ES-I3 (cell line): ENCODE results near the gene F12.
A peak's percentile ranks its signal among the peaks of the same experiment; 100 is the strongest.
"Not testable (repeated sequence)": the region's sequence is repeated elsewhere in the genome, so short reads cannot be mapped to it uniquely, and the experiment has no call there.

Experiments used
- H3K36me3 ChIP-seq: 2 replicates; pipeline ENCODE4 v1.6.1; 2013; ENCODE audit warnings: mild to moderate bottlenecking, low read length, control low read depth, moderate library complexity; ENCODE audit not compliant: insufficient read depth
- H3K4me1 ChIP-seq: 2 replicates; pipeline ENCODE4 v1.6.1; 2013; ENCODE audit warnings: mild to moderate bottlenecking, control low read depth, low read length; ENCODE audit not compliant: insufficient read depth
- H3K9ac ChIP-seq: 2 replicates; pipeline ENCODE4 v1.6.1; 2013; ENCODE audit warnings: low read depth, mild to moderate bottlenecking, low read length, moderate library complexity
- H3K9me3 ChIP-seq: 2 replicates; pipeline ENCODE4 v1.6.1; 2013; ENCODE audit warnings: mild to moderate bottlenecking, low read length, moderate library complexity; ENCODE audit not compliant: control insufficient read depth, insufficient read depth

The F12 gene

GRCh38 chr5:177419046-177419445 is 9.7 kb upstream of the F12 start:
- 0 out of 2 replicates have a peak, but pooled peaks cover 3% of the 10 kb centered on the region for H3K4me1 ChIP-seq
- H3K36me3 ChIP-seq = no peaks in the 10 kb centered on the region
- no peaks in the 10 kb centered on the region for H3K9me3 ChIP-seq
- no peak overlapping the region for H3K9ac ChIP-seq

- H3K4me1 ChIP-seq, H3K9me3 ChIP-seq, H3K36me3 ChIP-seq, H3K9ac ChIP-seq: not testable (repeated sequence)
Measured at GRCh38 chr5:177417081-177417480, 7.7 kb upstream of the F12 start.

DNA sequence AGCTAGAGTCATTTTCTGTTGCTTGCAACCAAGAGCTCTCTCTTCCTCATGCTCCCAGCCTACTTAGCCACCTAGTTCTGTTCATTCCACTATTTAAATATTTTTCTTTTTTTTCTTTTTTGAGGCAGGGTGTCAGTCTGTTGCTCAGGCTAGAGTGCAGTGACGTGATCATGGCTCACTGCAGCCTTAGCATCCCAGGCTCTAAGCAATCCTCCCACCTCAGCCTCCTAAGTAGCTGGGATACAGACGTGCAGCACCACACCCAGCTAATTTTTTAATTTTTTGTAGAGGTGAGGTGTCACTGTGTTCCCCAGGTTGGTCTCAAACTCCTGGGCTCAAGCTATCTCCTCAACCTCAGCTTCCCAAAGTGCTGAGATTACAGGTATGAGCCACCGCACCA is 5.1 kb upstream of the F12 start:
- Histone ChIP-seq H3K9ac (no peak overlapping the region), H3K4me1 (no peaks in the 10 kb centered on the region), H3K9me3 (no peaks in the 10 kb centered on the region), H3K36me3 (no peaks in the 10 kb centered on the region)

GRCh38 chr5:177412603-177413233 is 3.4 kb upstream of the F12 start:
- no peak overlapping the region for H3K9ac ChIP-seq
- H3K4me1 ChIP-seq = no peaks in the 10 kb centered on the region
- H3K36me3 ChIP-seq = no peaks in the 10 kb centered on the region
- no peaks in the 10 kb centered on the region for H3K9me3 ChIP-seq

GRCh38 chr5:177410575-177410974 is 1.2 kb upstream of the F12 start:
- Histone ChIP-seq H3K4me1 (no peaks in the 10 kb centered on the region), H3K9me3 (no peaks in the 10 kb centered on the region), H3K36me3 (no peaks in the 10 kb centered on the region), H3K9ac (no peak overlapping the region)

- H3K9ac ChIP-seq = no peak overlapping the region
- no peaks in the 10 kb centered on the region for H3K36me3 ChIP-seq
- H3K4me1 ChIP-seq = no peaks in the 10 kb centered on the region; the same call in 1 of the 2 replicates
- H3K9me3 ChIP-seq = no peaks in the 10 kb centered on the region
Measured at GRCh38 chr5:177405805-177406204, 3.6 kb downstream of the F12 start.

- H3K36me3 ChIP-seq = no peaks in the 10 kb centered on the region
- H3K9ac ChIP-seq = no peak overlapping the region
- H3K4me1 ChIP-seq = no peaks in the 10 kb centered on the region; the same call in 1 of the 2 replicates
- no peaks in the 10 kb centered on the region for H3K9me3 ChIP-seq
Measured at GRCh38 chr5:177405312-177405711, 4.1 kb downstream of the F12 start.

- Histone ChIP-seq H3K9me3 (no peaks in the 10 kb centered on the region), H3K9ac (peak overlapping the region; percentile 64), H3K36me3 (no peaks in the 10 kb centered on the region), H3K4me1 (no peaks in the 10 kb centered on the region; the same call in 1 of the 2 replicates)
Measured at GRCh38 chr5:177404641-177405179, 4.7 kb downstream of the F12 start.

GRCh38 chr5:177403792-177404640 is 5.3 kb downstream of the F12 start:
- H3K9ac ChIP-seq = peak overlapping the region; percentile 64
- no peaks in the 10 kb centered on the region for H3K36me3 ChIP-seq
- no peaks in the 10 kb centered on the region for H3K9me3 ChIP-seq
- H3K4me1 ChIP-seq = no peaks in the 10 kb centered on the region; the same call in 1 of the 2 replicates

- Histone ChIP-seq H3K9ac (peak overlapping the region; percentile 64), H3K4me1 (no peaks in the 10 kb centered on the region; the same call in 1 of the 2 replicates), H3K9me3 (no peaks in the 10 kb centered on the region), H3K36me3 (no peaks in the 10 kb centered on the region)
Measured at GRCh38 chr5:177403102-177403791, 6.1 kb downstream of the F12 start.

DNA sequence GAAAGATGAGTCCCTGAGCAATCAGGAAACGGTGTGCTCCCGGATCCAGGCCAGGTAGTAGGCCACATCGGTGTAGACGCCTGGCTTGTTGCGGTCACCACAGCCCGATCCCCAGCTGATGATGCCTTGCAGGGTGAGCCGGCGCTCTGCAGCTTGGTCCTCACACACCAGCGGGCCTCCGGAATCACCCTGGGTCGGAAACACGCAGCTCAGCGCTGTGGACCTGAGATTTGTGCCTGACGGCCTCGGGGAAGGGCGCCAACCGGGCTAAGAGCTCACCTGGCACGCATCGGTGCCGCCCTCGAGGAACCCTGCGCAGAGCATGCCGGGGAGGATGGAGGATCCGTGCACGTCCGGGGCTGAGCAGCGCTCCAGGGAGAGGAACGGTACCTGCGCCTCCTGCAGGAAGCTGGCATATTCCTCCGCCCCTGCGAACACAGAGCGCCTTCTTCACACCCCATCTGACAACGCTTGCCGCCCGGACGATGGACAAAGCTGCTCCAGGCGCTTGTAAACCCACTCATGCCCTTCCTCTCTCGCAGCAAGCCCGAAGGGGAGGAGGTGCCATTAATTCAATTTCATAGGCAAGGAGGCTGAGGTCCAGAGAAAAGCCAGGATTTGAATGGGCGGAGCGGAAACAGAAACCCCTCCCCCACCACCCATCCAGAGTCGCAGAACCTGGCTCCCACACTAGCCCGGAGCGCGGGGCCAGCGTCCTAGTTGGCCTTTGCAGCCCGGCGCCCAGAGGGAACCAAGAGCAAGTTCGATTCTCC is 6.9 kb downstream of the F12 start:
- Histone ChIP-seq H3K9me3 (no peaks in the 10 kb centered on the region), H3K36me3 (no peaks in the 10 kb centered on the region), H3K9ac (peak overlapping the region; percentile 64; the same call in 1 of the 2 replicates), H3K4me1 (no peaks in the 10 kb centered on the region; the same call in 1 of the 2 replicates)

- peaks cover 3% of the 10 kb centered on the region; the same call in 1 of the 2 replicates for H3K4me1 ChIP-seq
- no peak within 1 kb of the TSS for H3K9ac ChIP-seq
- no peaks in the 10 kb centered on the region for H3K9me3 ChIP-seq
- H3K36me3 ChIP-seq = no peaks in the 10 kb centered on the region
Measured at GRCh38 chr5:177399997-177400868, 9.1 kb downstream of the F12 start, which contains the start of gene PFN3. PFN3 (minus strand) TSS chr5:177400661; CDS start chr5:177400576, 85 bp downstream.

GRCh38 chr5:177397875-177398390 is 11.4 kb downstream of the F12 start:
- Histone ChIP-seq H3K9me3 (no peaks in the 10 kb centered on the region), H3K4me1 (peaks cover 3% of the 10 kb centered on the region; the same call in 1 of the 2 replicates), H3K36me3 (no peaks in the 10 kb centered on the region), H3K9ac (no peak overlapping the region)
